ENCODE measurements around the gene TMTC4. TPM values are rescaled to one million over a fixed set of nuclear protein-coding genes. Genes with fewer than 3 reads are reported as not detected.

TMTC4 gene
- total RNA-seq, 1 donor from 2014 or later = 139 TPM

DNA sequence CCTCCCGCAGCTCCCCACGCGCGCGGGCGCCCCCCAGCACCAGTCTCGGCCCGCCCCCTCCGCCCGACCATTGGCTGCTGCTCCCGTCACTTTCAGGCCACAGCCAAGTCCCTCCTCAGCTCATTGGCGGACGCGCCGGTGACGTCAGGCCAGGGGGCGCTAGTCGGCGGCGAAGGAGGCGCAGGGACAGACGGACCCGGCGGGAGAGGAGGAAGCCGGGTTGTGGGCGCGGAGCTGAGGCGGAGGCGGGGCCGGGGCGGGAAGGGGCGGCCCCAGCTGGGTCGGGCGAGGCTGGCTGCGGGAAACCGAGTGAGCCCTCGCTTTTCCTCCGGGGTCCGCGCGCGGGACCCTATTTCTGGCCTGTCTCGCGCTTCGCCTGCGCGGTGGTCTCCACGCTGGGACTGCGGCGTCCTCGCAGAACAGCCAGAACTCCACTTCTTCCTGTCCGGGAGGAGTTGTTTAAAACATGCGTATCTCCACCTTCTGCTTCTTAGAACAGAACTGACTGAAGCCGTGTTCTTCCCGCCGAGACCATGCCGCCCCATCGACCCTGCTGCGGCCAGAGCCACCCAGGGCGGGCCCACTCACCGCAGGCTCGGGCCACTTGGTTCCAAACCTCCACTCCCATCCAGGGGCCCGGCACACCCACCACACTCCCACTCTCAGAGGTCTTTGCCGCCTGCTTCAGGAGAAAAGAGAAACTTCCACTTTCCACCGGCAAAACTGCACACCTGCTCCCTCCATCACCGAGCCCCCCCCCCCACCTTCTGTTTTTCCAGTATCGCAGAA, 471 bp upstream of the TMTC4 start:
- DNase-seq = peak; percentile 100
- Mint-ChIP-seq H3K27ac (ENCODE audit: unreplicated experiment) (peak overlapping the region; percentile 54), H3K27me3 (ENCODE audit: unreplicated experiment) (peaks cover 23% of the 10 kb centered on the region), H3K9me3 (ENCODE audit: unreplicated experiment) (peaks cover 23% of the 10 kb centered on the region), H3K36me3 (ENCODE audit: unreplicated experiment) (no peaks in the 10 kb centered on the region), H3K4me3 (ENCODE audit: unreplicated experiment) (peak overlapping the region; percentile 85), H3K4me1 (ENCODE audit: low read depth, unreplicated experiment) (peaks cover 33% of the 10 kb centered on the region)
- TF ChIP-seq, protein P1, sequence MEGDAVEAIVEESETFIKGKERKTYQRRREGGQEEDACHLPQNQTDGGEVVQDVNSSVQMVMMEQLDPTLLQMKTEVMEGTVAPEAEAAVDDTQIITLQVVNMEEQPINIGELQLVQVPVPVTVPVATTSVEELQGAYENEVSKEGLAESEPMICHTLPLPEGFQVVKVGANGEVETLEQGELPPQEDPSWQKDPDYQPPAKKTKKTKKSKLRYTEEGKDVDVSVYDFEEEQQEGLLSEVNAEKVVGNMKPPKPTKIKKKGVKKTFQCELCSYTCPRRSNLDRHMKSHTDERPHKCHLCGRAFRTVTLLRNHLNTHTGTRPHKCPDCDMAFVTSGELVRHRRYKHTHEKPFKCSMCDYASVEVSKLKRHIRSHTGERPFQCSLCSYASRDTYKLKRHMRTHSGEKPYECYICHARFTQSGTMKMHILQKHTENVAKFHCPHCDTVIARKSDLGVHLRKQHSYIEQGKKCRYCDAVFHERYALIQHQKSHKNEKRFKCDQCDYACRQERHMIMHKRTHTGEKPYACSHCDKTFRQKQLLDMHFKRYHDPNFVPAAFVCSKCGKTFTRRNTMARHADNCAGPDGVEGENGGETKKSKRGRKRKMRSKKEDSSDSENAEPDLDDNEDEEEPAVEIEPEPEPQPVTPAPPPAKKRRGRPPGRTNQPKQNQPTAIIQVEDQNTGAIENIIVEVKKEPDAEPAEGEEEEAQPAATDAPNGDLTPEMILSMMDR (IDR thresholded peaks at IDR 0.05; ENCODE audit: partially characterized antibody, unreplicated experiment) = peak; percentile 28

DNA sequence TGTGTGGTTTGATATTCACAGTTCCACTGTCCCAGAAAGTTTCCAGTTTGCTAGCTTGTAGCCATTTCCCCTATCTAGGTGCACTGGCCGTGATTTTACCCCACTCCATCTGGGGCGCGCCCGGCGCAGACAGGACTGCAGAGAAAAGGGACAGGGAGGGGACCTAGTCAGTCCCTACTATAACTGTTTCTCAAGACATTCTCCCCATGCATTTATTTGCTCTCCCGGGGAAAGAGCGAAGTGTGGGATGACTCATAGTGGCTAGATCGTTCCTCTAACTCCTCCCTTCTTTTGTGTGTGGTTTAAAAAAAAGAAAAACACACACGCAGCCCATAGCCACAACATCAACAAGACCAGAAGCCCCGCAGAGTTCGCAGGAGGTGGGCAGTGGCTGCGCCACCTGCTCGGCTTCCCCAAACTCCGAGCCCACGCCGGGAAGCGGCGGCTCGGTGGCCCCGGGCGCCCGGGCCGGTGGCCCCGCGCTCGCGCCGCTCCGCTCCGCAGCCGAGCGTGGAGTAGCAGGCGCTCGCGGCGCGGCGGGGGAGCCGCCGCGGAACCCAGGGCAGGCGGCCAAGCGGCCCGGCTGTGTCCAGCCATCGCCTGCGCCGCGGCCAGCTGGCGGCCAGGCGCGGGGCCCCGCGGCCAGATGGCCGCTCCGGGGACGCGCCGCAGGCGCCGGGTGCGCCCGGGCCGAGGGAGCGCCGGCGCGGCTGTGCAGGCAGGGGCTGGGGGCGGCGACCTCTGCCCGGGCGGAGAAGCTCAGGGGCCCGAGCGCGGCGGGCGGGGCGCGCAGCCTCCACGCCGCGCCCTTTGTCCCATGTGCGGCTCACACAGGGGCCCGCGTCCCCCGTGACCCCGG, 653 bp downstream of the TMTC4 start:
- H3K4me1 Mint-ChIP-seq (ENCODE audit: low read depth, unreplicated experiment) = peaks cover 37% of the 10 kb centered on the region
- DNase-seq = peak; percentile 69
- H3K27me3 Mint-ChIP-seq (ENCODE audit: unreplicated experiment) = peaks cover 23% of the 10 kb centered on the region
- H3K4me3 Mint-ChIP-seq (ENCODE audit: unreplicated experiment) = peak overlapping the region; percentile 100
- TF ChIP-seq, protein P1 (IDR thresholded peaks at IDR 0.05; ENCODE audit: partially characterized antibody, unreplicated experiment) = no peak
- no peaks in the 10 kb centered on the region for H3K36me3 Mint-ChIP-seq (ENCODE audit: unreplicated experiment)
- H3K27ac Mint-ChIP-seq (ENCODE audit: unreplicated experiment) = peak overlapping the region; percentile 99
- peaks cover 23% of the 10 kb centered on the region for H3K9me3 Mint-ChIP-seq (ENCODE audit: unreplicated experiment)

DNA sequence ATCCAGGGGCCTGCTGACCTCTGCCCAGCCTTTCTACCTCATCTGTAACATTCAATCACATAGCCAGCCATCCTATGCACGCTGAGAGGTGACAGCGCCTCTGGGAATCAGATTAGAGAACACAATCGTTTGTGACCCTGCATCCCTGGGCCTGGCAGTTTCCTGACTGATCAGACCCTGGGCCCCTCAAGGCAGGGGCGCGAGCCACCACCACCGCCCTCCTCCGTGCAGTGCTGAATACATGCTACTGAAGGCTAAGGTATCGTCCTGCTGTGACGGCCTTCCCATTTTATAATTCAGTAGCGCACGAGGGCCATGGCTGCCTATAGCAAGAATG, 1.3 kb downstream of the TMTC4 start:
- H3K36me3 Mint-ChIP-seq (ENCODE audit: unreplicated experiment) = no peaks in the 10 kb centered on the region
- H3K9me3 Mint-ChIP-seq (ENCODE audit: unreplicated experiment) = peaks cover 23% of the 10 kb centered on the region
- peaks cover 42% of the 10 kb centered on the region for H3K4me1 Mint-ChIP-seq (ENCODE audit: low read depth, unreplicated experiment)
- TF ChIP-seq, protein P1 (IDR thresholded peaks at IDR 0.05; ENCODE audit: partially characterized antibody, unreplicated experiment) = no peak
- DNase-seq = peak; percentile 56
- peak overlapping the region; percentile 100 for H3K4me3 Mint-ChIP-seq (ENCODE audit: unreplicated experiment)
- H3K27ac Mint-ChIP-seq (ENCODE audit: unreplicated experiment) = peak overlapping the region; percentile 99
- H3K27me3 Mint-ChIP-seq (ENCODE audit: unreplicated experiment) = peaks cover 23% of the 10 kb centered on the region

DNA sequence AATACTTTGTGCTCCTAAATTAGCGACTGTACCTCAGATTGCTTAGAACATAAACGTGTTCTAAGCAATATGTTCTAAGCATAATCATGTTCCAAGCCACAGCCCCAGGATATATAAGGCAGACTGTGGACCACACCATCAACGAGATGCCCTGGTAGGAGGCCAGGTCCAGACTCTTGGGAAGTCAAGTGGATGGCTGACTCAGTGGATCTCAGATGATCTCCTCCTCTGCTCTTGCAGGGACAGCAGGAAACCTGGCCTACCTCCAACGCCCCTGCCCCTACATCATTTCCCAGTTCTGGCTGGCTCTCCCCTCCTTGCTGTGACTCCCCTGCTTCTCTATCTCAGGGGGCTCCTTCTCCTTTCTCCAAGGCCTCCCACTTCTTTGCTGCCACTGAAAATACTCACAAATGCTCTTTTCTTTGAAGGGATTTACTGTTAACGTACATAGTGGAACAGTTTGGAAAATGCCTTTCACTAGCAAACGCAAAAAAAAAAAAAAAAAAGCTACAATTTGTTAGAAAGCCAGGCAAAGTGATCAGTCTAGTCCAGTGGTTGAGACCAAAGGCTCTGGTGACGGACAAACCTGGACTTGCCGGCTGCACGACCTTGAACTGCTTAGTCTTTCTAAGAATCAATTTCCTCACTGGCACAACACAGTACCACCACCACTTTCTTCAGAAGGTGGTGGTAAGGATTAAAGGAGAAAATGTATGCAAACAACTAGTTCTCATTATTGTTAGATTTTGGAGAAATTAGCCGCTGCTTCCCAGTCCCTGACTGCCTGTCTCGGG, 3.0 kb downstream of the TMTC4 start:
- peak overlapping the region; percentile 41 for H3K4me3 Mint-ChIP-seq (ENCODE audit: unreplicated experiment)
- TF ChIP-seq, protein P1 (IDR thresholded peaks at IDR 0.05; ENCODE audit: partially characterized antibody, unreplicated experiment) = no peak
- DNase-seq = no peak
- peaks cover 23% of the 10 kb centered on the region for H3K9me3 Mint-ChIP-seq (ENCODE audit: unreplicated experiment)
- H3K27me3 Mint-ChIP-seq (ENCODE audit: unreplicated experiment) = peaks cover 23% of the 10 kb centered on the region
- peaks cover 44% of the 10 kb centered on the region for H3K4me1 Mint-ChIP-seq (ENCODE audit: low read depth, unreplicated experiment)
- peak overlapping the region; percentile 53 for H3K27ac Mint-ChIP-seq (ENCODE audit: unreplicated experiment)
- no peaks in the 10 kb centered on the region for H3K36me3 Mint-ChIP-seq (ENCODE audit: unreplicated experiment)

All from glutamatergic neuron (in vitro differentiated cells).